ENCODE results near the gene OR8A1.

The OR8A1 gene

GRCh38 chr11:124569697-124570096 is at the start of gene OR8A1:
TSS of gene OR8A1 (plus strand) at chr11:124569997. CDS start at chr11:124570120, 123 bp downstream.
- no peak for DNase-seq

DNA sequence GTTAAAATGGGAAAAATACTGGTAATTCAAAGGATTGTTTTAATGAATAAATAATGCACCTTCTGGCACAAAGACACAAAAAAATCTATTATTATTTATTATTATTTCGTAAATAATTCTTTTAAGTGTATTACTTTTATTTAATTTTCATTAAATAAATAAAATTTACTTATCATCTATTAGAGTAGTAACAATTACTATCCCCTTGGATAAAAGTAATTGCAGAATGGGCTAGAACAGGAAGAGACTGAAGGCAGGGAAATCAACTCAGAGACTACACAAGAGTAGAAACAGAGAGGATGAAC is 49.3 kb upstream of the OR8A1 start:
- no peak for DNase-seq

- no peak for DNase-seq
These were observed 36.2 kb upstream of the OR8A1 start for GRCh38 chr11:124533626-124534025.

DNA sequence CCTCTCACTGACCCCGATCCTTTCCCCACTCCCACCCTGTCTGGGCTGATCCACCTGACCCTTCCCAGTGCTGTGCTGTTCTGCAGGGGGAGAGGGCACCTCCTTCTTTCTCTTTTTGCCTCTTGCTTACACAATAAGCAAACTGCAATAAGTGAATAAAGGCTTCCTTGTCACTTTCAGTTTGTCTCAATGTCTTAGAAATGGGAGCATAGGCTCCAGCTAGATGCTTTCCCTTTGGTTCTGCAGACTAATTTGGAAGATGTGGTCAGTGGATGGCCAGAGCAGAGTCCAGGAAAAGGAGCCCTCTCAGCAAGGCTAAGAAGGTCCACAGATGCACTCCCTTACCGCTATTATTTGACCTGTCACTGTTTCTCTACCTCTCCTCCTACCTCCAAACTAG is 35.7 kb upstream of the OR8A1 start:
- DNase-seq, result no peak

DNA sequence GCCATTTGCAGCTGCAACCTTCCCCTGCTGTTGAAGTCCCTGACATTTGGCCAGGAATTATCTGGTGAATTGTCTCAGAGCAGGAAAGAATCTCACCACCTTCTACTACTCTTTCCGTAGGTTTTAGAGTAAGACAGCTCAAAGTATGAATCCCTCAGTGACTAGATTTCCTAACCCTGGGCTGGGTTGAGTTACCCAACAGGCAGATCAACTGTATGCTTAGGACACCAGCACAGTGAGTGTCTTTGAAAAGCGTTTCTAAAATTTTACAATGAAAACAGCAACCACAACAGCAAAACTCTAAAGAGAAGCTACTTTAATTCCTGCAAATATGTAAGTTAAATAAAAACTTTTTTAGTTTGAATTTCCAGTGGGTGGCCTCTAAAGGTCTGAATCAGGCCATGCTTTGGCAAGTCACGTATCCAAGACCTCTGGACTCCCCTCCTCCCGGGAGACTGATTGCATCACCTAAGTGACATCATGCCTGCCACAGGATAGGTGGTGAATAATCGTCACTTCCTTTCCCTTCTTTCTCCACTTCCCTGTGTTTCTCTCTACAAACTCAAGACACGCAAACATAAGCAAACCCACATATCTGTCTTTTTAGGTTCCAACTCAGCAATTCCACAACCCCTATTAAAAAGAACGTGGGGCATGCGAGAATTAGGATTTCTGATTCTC is 34.1 kb upstream of the OR8A1 start:
- DNase-seq, result no peak

DNA sequence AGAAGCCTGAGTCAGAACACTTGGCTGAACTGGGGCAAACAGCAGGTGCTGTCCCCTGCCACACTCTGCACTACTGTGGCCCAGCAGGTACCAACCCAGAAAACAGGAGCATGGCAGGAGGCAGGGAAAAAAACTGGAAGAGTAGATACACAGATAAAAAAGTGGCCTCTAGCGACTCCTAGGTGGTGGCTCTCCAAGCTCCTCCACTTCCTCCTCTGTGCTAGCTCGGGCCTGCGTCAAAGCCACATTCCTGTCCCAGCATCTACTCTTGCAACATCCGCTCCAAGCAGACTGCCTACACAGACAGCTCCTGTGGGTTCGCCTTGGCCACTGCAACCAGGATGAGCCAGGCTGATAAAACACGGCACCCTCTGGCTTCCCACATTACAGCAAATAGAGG is 33.3 kb upstream of the OR8A1 start:
- DNase-seq, result no peak

GRCh38 chr11:124538019-124538418 is 31.8 kb upstream of the OR8A1 start:
- DNase-seq, result no peak

DNA sequence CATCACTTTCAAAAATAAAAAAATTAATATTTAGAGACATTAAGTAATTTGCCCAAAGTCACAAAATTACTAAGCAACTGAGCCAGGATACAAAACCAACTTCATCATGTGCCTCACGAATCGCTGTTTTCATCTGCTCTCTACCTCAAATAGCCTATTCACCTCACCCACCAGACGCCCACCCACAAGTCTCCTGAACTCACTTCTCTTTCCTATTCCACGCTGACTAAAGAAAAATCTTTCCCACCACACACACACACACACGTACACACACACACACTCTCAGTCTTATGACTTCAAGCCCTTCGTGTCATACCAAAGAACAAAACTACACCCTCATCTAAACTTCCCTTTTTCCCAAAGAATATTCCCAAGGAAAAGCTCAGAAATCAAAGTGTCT is 28.6 kb upstream of the OR8A1 start:
- no peak for DNase-seq

DNA sequence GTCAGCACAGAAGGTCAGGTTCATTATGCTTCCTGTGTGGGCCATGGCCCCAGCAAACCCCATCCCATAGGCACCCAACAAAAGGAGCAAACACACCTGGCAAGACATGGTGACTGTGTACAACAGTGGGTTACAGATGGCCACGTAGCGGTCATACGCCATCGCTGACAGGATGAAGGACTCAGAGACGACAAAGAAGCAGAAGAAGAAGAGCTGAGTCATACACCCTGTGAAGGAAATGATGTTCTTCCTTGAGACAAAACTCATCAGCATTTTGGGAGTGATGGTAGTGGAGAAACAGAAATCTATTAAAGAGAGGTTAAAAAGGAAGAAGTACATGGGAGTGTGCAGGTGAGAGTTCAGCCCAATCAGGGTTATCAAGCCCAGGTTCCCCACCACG is 26.7 kb upstream of the OR8A1 start:
- no peak for DNase-seq

DNA sequence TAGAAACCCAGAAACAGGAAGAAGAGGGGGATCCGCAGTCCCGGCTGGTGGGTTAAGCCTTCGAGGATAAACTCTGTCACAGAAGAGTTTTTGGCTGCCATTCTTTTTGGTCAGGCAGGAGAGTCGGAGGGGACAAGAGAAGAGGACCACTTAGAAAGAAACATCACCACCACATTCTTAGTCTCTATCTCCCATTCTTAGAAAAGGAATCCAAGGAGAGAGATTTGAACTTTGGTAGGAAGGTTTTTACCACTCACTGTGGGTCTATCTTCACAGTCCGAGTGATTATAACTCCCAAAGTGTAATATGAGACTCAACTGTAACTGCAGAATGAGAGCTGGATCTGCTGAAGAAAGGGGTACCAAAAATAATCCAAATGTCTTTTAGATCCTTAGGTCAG is 26.2 kb upstream of the OR8A1 start, which contains the start of gene OR8B12:
OR8B12 (minus strand) TSS at position 101 of the 400 bp plus-strand sequence; CDS start at position 101, 0 bp downstream.
- DNase-seq, result no peak

GRCh38 chr11:124551189-124551588 is 18.6 kb upstream of the OR8A1 start:
- no peak for DNase-seq

DNA sequence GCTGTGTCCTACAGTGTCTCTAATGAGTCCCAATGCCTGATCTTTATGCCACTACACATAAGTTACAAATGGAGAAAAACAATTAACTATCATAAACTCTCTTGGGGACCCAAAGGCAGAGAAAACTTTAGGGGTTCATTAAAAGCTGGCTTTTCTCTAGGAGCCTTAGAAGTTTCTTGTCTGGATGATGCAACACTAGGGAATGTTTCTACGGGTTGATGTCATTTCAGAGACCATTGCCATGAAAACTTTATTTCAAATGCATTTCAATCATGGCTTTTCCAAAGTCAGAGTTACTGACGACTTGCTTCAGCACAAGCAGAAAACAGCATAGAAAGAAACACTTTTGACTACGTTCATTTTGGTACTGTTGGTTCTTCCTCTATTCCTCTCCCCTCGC is 17.8 kb upstream of the OR8A1 start:
- DNase-seq, result no peak

GRCh38 chr11:124556828-124557227 is 13.0 kb upstream of the OR8A1 start:
- DNase-seq, result no peak

GRCh38 chr11:124570160-124570559 is 363 bp downstream of the OR8A1 start:
- no peak for DNase-seq

GRCh38 chr11:124577716-124578427 is 8.1 kb downstream of the OR8A1 start:
- no peak for DNase-seq

DNA sequence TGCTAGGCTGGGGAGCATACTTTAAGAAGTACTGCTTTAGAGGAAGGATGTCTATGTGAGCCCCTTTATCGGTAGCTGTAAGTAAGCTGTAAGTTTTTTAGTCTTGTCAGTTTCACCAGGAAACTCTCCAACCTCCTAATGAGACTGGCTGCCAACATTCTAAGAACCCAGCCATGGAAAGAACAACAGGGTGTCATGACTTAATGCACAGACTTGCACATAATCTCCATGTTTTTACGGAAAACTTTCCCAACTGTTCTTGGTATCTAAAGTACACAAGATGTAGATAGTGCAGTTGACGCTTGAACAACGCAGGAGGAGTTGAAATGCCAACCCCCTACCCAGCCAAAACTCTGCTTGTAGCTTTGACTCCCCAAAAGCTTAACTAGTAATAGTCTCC is 9.0 kb downstream of the OR8A1 start:
- DNase-seq, result no peak

DNA sequence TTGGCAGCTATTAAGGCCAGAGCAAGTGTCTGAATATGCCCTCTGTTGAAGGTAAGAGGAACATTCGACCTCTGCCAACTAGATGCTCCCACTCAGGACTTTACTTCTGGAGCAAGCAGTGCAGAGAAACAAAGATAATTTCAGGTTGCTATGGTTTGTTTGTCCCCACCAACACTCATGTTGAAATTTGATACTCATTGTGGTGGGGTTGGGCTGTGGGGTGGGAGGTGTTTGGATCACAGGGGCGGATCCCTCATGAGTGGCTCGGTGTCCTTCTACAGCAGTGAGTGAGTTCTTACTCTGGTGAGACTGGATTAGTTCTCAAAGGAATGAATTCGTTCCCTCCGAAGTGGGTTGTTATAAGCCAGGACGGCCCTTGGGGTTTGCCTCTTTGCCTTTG is 12.0 kb downstream of the OR8A1 start:
- DNase-seq, result no peak

- no peak for DNase-seq
These were observed 12.8 kb downstream of the OR8A1 start for GRCh38 chr11:124582565-124582964.

DNA sequence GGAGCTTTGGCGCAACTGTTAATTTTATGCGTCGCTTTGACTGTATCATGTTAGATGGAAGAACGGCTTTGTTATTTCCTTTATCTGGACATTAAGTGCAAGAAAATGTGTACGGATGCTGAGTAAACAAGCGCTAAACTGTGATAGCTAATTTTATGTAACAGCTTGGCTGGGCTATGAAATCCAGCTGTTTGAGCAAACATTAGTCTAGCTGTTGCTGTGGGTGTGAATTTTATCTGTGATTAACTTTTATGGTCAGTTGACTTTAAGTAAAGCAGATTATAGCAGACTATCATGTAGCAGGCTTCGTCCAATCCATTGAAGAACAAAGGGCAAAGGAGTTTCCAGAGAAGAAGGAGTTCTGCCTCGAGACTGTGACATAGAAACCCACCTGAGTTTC is 14.0 kb downstream of the OR8A1 start:
- no peak for DNase-seq

GRCh38 chr11:124584681-124585372 is 15.0 kb downstream of the OR8A1 start:
- DNase-seq, result no peak

GRCh38 chr11:124586238-124586860 is 16.6 kb downstream of the OR8A1 start:
- DNase-seq, result peak; percentile 70

- no peak for DNase-seq
These were observed 21.6 kb downstream of the OR8A1 start for GRCh38 chr11:124591430-124591829.

DNA sequence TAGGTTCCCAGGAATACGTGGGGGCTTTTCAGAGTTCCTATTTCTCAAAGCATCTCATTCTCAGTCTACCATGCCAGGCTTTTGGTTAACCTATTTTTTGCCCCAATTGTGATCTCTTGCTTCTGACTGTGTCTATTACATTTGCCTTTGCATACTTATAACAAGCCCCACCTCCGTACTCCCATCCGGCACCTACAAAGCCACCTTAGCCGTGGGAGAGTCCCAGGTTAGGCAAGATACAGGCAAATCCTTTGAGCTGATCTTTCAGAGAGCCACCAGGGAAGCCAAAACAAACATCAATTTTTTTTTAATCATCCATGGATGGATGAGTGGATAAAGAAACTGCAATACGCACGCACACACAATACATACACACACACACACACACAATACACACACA is 22.8 kb downstream of the OR8A1 start:
- no peak for DNase-seq

DNA sequence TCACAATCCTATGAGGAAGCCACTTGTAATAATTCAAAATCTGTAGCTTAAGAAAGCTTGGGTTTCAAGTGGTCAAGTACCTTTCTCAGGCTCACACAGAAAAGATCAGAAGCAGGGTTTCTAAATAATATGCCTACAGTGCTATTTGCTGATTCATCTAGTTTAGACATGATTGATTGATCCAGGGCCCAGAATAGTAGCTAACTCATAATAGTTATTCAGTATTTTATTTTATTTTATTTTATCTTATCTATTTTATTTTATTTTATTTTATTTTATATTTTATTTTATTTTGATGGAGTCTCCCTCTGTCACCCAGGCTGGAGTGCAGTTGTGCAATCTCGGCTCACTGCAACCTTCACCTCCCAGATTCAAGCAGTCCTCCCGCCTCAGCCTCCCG is 25.5 kb downstream of the OR8A1 start:
- no peak for DNase-seq

Data from activated CD8-positive, alpha-beta memory T cell treated with anti-CD3 and anti-CD28 coated beads for 24 hours (primary cell).